Measurements from ENCODE around the gene TMEM81. TPM values are rescaled to one million over a fixed set of nuclear protein-coding genes. Genes with fewer than 3 reads are reported as not detected.

Gene TMEM81, protein sequence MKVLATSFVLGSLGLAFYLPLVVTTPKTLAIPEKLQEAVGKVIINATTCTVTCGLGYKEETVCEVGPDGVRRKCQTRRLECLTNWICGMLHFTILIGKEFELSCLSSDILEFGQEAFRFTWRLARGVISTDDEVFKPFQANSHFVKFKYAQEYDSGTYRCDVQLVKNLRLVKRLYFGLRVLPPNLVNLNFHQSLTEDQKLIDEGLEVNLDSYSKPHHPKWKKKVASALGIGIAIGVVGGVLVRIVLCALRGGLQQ
- total RNA-seq: 0.97 and 1.4 TPM in 2 replicates

DNA sequence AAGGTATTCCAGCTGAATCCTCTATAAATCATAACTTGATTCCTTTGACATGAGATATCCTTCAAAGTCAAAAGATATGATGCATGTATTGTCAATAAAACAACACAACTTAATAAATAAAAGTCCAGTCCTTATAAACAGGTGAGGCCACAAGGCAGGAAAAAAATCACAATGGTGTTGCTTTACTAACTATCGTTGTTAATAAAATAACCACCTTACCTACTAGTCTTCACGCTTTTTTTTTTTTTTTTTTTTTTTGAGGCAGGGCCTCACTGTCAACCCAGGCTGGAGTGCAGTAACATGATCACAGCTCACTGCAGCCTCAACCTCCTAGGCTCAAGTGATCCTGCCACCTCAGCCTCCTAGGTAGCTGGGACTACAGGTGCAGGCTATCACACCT is at the start of gene TMEM81:
TMEM81 (minus strand) TSS at position 101 of the 400 bp plus-strand sequence. CDS start 140 bp downstream, outside the sequence.

DNA sequence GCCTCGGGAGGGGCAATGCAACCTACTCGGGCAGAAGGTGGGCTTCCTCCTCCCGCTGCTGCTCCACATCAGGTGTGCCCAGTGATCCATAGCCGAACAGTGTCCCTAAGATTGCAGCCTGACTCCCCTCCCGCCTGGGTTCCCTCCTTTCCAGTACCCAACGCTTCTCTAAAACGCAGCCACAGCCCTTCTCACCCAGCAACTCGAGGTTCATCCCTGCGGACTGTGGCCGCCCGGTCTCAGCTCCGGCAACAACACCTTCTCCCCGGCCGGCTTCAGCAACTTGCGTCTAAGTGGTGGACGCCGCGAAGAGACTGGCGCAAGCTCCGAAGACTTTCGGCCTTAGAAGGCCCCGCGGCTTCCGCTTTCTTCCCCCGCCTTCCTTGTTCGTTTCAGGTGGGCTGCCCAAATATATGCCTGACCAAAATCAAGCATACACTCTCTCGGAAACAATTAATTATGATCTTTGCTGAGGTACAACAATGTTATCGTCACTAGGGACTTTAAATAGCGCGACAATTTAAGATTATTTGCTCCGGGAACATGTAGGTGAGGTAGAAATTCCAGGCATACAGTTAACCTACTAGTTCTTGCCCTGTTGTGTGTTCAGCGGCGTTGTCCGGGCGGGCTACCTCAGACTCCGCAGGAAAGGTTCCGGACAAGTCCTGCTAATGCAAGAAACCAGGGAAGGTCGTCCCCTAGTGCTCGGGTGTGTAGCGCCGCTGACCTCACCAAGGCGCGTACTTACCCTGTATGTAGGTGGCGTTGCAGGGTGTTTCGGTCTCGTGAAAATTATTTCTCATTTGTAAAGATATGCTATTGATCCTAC is 37.6 kb upstream of the TMEM81 start, which contains the start of gene RBBP5:
RBBP5 (minus strand) TSS at position 319 of the 829 bp plus-strand sequence; CDS start at position 214, 105 bp downstream.

DNA sequence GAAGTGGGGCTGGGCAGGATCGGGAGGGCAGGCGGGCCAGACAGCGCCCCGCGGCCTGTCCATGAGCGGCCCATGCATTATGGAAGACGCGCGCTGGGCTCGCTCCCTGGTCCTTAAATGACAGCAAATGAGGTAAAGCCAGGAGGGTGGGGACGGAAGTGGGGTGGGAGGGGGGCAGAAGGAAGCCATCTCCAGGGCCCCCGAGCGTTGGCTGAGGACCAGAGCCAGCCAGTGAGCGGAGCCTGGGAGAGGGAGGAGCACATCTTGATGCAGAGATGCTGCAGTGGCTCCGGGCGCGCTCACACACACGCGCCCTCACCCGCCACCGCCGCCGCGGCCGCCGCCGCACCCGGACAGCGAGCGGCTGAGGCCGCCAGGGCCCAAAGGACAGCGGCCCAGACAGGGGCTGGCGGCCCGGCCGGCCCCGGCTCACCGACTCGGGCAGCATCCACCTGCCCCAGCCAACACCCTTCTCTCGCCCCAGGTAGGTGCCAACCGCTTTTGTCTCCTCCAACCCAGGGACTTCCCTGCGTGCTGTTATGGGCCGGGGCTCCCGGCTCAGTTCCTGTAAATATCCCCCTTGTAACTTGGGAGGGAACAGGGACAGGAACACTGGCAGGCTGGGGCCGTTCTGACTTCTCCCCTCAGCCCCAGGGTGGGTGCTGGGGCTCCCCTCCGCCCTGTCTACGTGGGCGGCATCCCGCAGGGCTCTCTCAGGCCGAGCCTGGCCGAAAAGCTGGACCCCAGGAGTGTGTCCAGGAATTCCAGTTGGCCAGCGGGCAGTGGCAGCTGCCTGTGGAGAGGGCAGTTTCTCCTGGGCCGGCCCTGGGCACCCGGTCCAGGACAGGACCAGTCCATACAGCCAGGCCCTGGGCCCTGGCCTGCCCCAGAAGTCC is 41.1 kb downstream of the TMEM81 start, which contains the start of gene CNTN2:
CNTN2 (plus strand) TSS at position 302 of the 896 bp plus-strand sequence. CDS start 9,974 bp downstream, outside the sequence.

Other genes starting within 250 kb of the TMEM81 start
- gene NFASC, start 213.6 kb downstream of the TMEM81 start, total RNA-seq: under 0.01 and 0.46 TPM in 2 replicates
- not detected in 2 replicates for gene CNTN2, start 41.2 kb downstream of the TMEM81 start, total RNA-seq
- 17.9 and 38.0 TPM in 2 replicates for gene RBBP5, start 37.5 kb upstream of the TMEM81 start, total RNA-seq
- 9.7 and 16.1 TPM in 2 replicates for gene DSTYK, start 127.2 kb upstream of the TMEM81 start, total RNA-seq
- 1.8 and 1.9 TPM in 2 replicates for gene TMCC2, start 143.5 kb upstream of the TMEM81 start, total RNA-seq
- gene NUAK2, start 237.3 kb upstream of the TMEM81 start, total RNA-seq: 0.32 and 0.76 TPM in 2 replicates

Measured in epithelial cell of umbilical artery (primary cell).